H1 (cell line): ENCODE measurements around the gene TARS2. TPM values are rescaled to one million over a fixed set of nuclear protein-coding genes. Genes with fewer than 3 reads are reported as not detected.

ENCODE experiments used
- CTCF ChIA-PET: fragments of 300-600 bp; sonication (Branson Sonifier 250); formaldehyde crosslinking; loops from one replicate; lab custom pipeline; 2021; ENCODE audit not compliant: partially characterized antibody; lab: Charles Lee
- POLR2A ChIA-PET: fragments of 300-600 bp; sonication (Branson Sonifier 250); formaldehyde crosslinking; loops from one replicate; lab custom pipeline; 2021; ENCODE audit warnings: inconsistent platforms; ENCODE audit not compliant: partially characterized antibody; lab: Charles Lee
- DNase-seq, 2 experiments: peaks; one replicate each; pipeline versions ENCODE4 v3.0.0 to v3.0.0-alpha.2; 2010 to 2022; ENCODE audit warnings: low spot score in 2 of 2, low read depth in 1 of 2, mixed read lengths in 1 of 2
- FAIRE-seq: peaks from 2 replicates; lab custom pipeline; 2011; peaks lifted over from hg19 to GRCh38; lab: Jason Lieb, UNC
- H2AFZ ChIP-seq: 2 replicates; pipeline ENCODE4 v1.8.1; 2012; ENCODE audit warnings: low read length, inconsistent platforms
- H2AK5ac ChIP-seq: 2 replicates; pipeline ENCODE4 v1.6.1; 2013; ENCODE audit warnings: low read depth, low read length
- H2BK120ac ChIP-seq: replicated peaks from 2 replicates; pipeline ENCODE3; 2013; ENCODE audit warnings: low read depth, low read length, inconsistent platforms
- H2BK12ac ChIP-seq: 2 replicates; pipeline ENCODE4 v1.6.1; 2013; ENCODE audit warnings: low read depth, low read length
- H2BK15ac ChIP-seq: 2 replicates; pipeline ENCODE4 v1.6.1; 2013; ENCODE audit warnings: low read length
- H2BK20ac ChIP-seq: 2 replicates; pipeline ENCODE4 v1.6.1; 2013; ENCODE audit warnings: low read length
- H2BK5ac ChIP-seq: 2 replicates; pipeline ENCODE4 v1.6.1; 2013; ENCODE audit warnings: low read depth, low read length
- H3K14ac ChIP-seq: 2 replicates; pipeline ENCODE4 v1.6.1; 2013; ENCODE audit warnings: inconsistent platforms; ENCODE audit not compliant: insufficient read length
- H3K18ac ChIP-seq: 2 replicates; pipeline ENCODE4 v1.6.1; 2013; ENCODE audit warnings: low read length; ENCODE audit errors: extremely low read depth
- H3K23ac ChIP-seq: 2 replicates; pipeline ENCODE4 v1.6.1; 2013; ENCODE audit warnings: inconsistent platforms; ENCODE audit not compliant: insufficient read length
- H3K23me2 ChIP-seq: 2 replicates; pipeline ENCODE4 v1.6.1; 2013; ENCODE audit warnings: low read depth, low read length
- H3K27ac ChIP-seq: 2 replicates; pipeline ENCODE4 v1.6.1; 2011; ENCODE audit warnings: low read depth, low read length, inconsistent platforms
- H3K27me3 ChIP-seq, 4 experiments: replicated peaks in 1 of 4; 1 replicate in 1 of 4; 2 replicates in 3 of 4; pipeline versions ENCODE4 v1.6.1 to v1.8.1; 2011 to 2013; ENCODE audit warnings: low read length in 3 of 4, mild to moderate bottlenecking in 3 of 4, inconsistent platforms in 2 of 4, mixed read lengths in 2 of 4, moderate library complexity in 1 of 4; ENCODE audit not compliant: control insufficient read depth in 3 of 4, insufficient read depth in 3 of 4; ENCODE audit errors: extremely low read depth in 1 of 4
- H3K36me3 ChIP-seq, 4 experiments: 2 replicates each; pipeline versions ENCODE4 v1.6.1 to v1.8.1; 2011 to 2013; ENCODE audit warnings: mild to moderate bottlenecking in 4 of 4, low read length in 3 of 4, moderate library complexity in 2 of 4, control low read depth in 1 of 4, inconsistent platforms in 1 of 4; ENCODE audit not compliant: insufficient read depth in 4 of 4, control insufficient read depth in 2 of 4
- H3K4ac ChIP-seq: replicated peaks from 2 replicates; pipeline ENCODE3; 2013; ENCODE audit warnings: low read length, low read depth, mixed read lengths, inconsistent platforms; ENCODE audit not compliant: insufficient read length
- H3K4me1 ChIP-seq, 4 experiments: replicated peaks in 1 of 4; 1 replicate in 1 of 4; 2 replicates in 3 of 4; pipeline versions ENCODE4 v1.6.1 to v1.8.1; 2011 to 2013; ENCODE audit warnings: low read length in 3 of 4, inconsistent platforms in 2 of 4, mixed read lengths in 1 of 4; ENCODE audit not compliant: insufficient read depth in 4 of 4, control insufficient read depth in 3 of 4
- H3K4me2 ChIP-seq, 2 experiments: 2 replicates each; pipeline versions ENCODE4 v1.6.1 to v1.8.1; 2011 to 2013; ENCODE audit warnings: low read depth in 2 of 2, low read length in 2 of 2, control low read depth in 1 of 2, inconsistent platforms in 1 of 2, mild to moderate bottlenecking in 1 of 2; ENCODE audit not compliant: insufficient read depth in 1 of 2
- H3K4me3 ChIP-seq, 4 experiments: fragments of 200-600, 300-600 bp in 1 of 4; sonication (generic), shearing (Covaris generic), sonication (Bioruptor Twin) in 1 of 4; 2 replicates each; pipeline versions ENCODE4 v1.5.1 to v1.8.1; 2011 to 2016; ENCODE audit warnings: low read length in 4 of 4, low read depth in 3 of 4, control low read depth in 2 of 4, inconsistent platforms in 2 of 4, mild to moderate bottlenecking in 2 of 4, mixed read lengths in 1 of 4, moderate library complexity in 1 of 4; ENCODE audit not compliant: insufficient read depth in 2 of 4; ENCODE audit errors: extremely low read depth in 1 of 4
- H3K56ac ChIP-seq: replicated peaks from 2 replicates; pipeline ENCODE3; 2013; ENCODE audit warnings: low read depth, mild to moderate bottlenecking, mixed read lengths, low read length, inconsistent platforms; ENCODE audit not compliant: insufficient read length
- H3K79me1 ChIP-seq: 2 replicates; pipeline ENCODE4 v1.6.1; 2013; ENCODE audit warnings: low read depth, low read length, control low read depth
- H3K79me2 ChIP-seq, 2 experiments: 2 replicates each; pipeline versions ENCODE4 v1.6.1 to v1.8.1; 2012 to 2013; ENCODE audit warnings: low read length in 2 of 2, mild to moderate bottlenecking in 2 of 2, inconsistent platforms in 1 of 2; ENCODE audit not compliant: insufficient read depth in 2 of 2, control insufficient read depth in 1 of 2
- H3K9ac ChIP-seq, 4 experiments: replicated peaks in 1 of 4; 1 replicate in 1 of 4; 2 replicates in 3 of 4; pipeline versions ENCODE4 v1.6.1 to v1.8.1; 2011 to 2013; ENCODE audit warnings: low read depth in 3 of 4, low read length in 3 of 4, control low read depth in 2 of 4, mild to moderate bottlenecking in 2 of 4, moderate library complexity in 2 of 4, inconsistent platforms in 1 of 4; ENCODE audit errors: extremely low read depth in 1 of 4
- H3K9me3 ChIP-seq, 2 experiments: 2 replicates each; pipeline versions ENCODE4 v1.6.1 to v1.8.1; 2012 to 2013; ENCODE audit warnings: mild to moderate bottlenecking in 2 of 2, moderate library complexity in 2 of 2, control low read depth in 1 of 2, inconsistent platforms in 1 of 2, low read depth in 1 of 2, low read length in 1 of 2, mixed read lengths in 1 of 2; ENCODE audit not compliant: insufficient read depth in 2 of 2
- H4K20me1 ChIP-seq, 2 experiments: replicated peaks in 1 of 2; 2 replicates each; pipeline versions ENCODE3 to v1.8.1; 2011 to 2013; ENCODE audit warnings: inconsistent platforms in 2 of 2, low read length in 2 of 2, mild to moderate bottlenecking in 1 of 2; ENCODE audit not compliant: insufficient read depth in 2 of 2, control insufficient read depth in 1 of 2
- H4K5ac ChIP-seq: 2 replicates; pipeline ENCODE4 v1.6.1; 2013; ENCODE audit warnings: low read length, low read depth, mixed read lengths, inconsistent platforms; ENCODE audit not compliant: insufficient read length
- H4K8ac ChIP-seq: 2 replicates; pipeline ENCODE4 v1.8.0; 2013; ENCODE audit warnings: mild to moderate bottlenecking, moderate library complexity, low read length, inconsistent platforms; ENCODE audit not compliant: insufficient read depth; ENCODE audit errors: extremely low read depth
- H4K91ac ChIP-seq: replicated peaks from 2 replicates; pipeline ENCODE3; 2013; ENCODE audit warnings: low read length, mixed read lengths, inconsistent platforms; ENCODE audit not compliant: insufficient read length
- TAF1 ChIP-seq: IDR thresholded peaks from 2 replicates; pipeline ENCODE4 v1.6.1; 2011; ENCODE audit warnings: mild to moderate bottlenecking, low read depth, low read length
- TAF7 ChIP-seq: optimal IDR thresholded peaks from 2 replicates; pipeline ENCODE3; 2011; ENCODE audit warnings: low read depth, mild to moderate bottlenecking, inconsistent platforms, low read length, moderate library complexity, borderline replicate concordance
- WGBS, 2 experiments: shearing (Covaris generic) in 1 of 2; methylation state at CpG; one replicate each; pipeline versions ENCODE4 v1.1.6 to v1.1.7; 2013 to 2015; ENCODE audit warnings: low lambda C conversion rate in 2 of 2, mixed read lengths in 2 of 2, inconsistent platforms in 1 of 2, low coverage in 1 of 2, missing lambda C conversion rate in 1 of 2; ENCODE audit not compliant: insufficient replicate concordance in 2 of 2, insufficient coverage in 1 of 2, insufficient read length in 1 of 2; ENCODE audit errors: extremely low coverage in 1 of 2, missing lambda C conversion rate in 1 of 2; 5-methylcytosine and 5-hydroxymethylcytosine counted together
- polyA plus RNA-seq, 7 experiments: library from polyadenylated mRNA; depleted of rRNA in 3 of 7; stranded (reverse) in 5 of 7; unstranded in 2 of 7; fragments of >200 nt in 5 of 7; fragments of 200-250 nt in 2 of 7; gene quantifications; 1 replicate in 5 of 7; 2 replicates in 1 of 7; 4 replicates in 1 of 7; pipeline versions ENCODE4 v1.2.1 to v1.2.3, GENCODE V29; 2011 to 2013; ENCODE audit warnings: missing spikeins in 2 of 7, mixed read lengths in 2 of 7
- total RNA-seq: library from RNA; stranded (reverse); fragmentation: NEBNext Ultra II Directional; extraction: Animal tissue kit (Norgen Biotek cat#: 25700); gene quantifications from 2 replicates; pipeline ENCODE4 v1.2.1, GENCODE V29; 2021

The TARS2 gene
- total and polyA plus RNA-seq, 2 of the 8 experiments (the other 6 are each of a cell fraction or from before 2014, with no cell fraction given), result 38.9 to 39.1 TPM

GRCh38 chr1:150555971-150556865 is 69.0 kb downstream of the TARS2 start:
- Histone ChIP-seq H3K4me1 (peaks cover 2 to 23% (median 11%) of the 10 kb centered on the region in 4 experiments), H4K8ac (no peak overlapping the region), H2BK15ac (no peak overlapping the region), H2AK5ac (0 out of 2 replicates have a peak overlapping the region, but pooled peaks have one; percentile 29), H4K20me1 (peaks cover 0 to 6% of the 10 kb centered on the region in 2 experiments), H3K23me2 (no peaks in the 10 kb centered on the region; the same call in 1 of the 2 replicates), H3K79me1 (0 out of 2 replicates have a peak, but pooled peaks cover 3% of the 10 kb centered on the region), H3K56ac (no peak overlapping the region), H4K5ac (no peak overlapping the region), H2BK20ac (no peak overlapping the region), H2AFZ (no peak overlapping the region), H3K9me3 (no peaks in the 10 kb centered on the region), H3K27me3 (no peaks in the 10 kb centered on the region; a peak in 1 of 7 replicates), H3K79me2 (0 out of 4 replicates have a peak, but pooled peaks cover 0 to 5% of the 10 kb centered on the region in 2 experiments), H4K91ac (no peak overlapping the region), H3K4ac (no peak overlapping the region), H3K9ac (no peak overlapping the region), H3K18ac (no peak overlapping the region; the same call in 1 of the 2 replicates), H3K4me2 (no peak overlapping the region), H3K14ac (no peak overlapping the region), H2BK5ac (peak overlapping the region; percentile 29; the same call in 1 of the 2 replicates), H3K36me3 (peaks cover 0 to 4% (median 2%) of the 10 kb centered on the region in 4 experiments; a peak in 2 of 8 replicates), H3K4me3 (no peak overlapping the region), H3K23ac (no peak overlapping the region), H3K27ac (no peak overlapping the region), H2BK12ac (peak overlapping the region; percentile 78; the same call in 1 of the 2 replicates), H2BK120ac (no peak overlapping the region)
- WGBS, 2 experiments, result 89% methylated on average over 26 of the region's 26 CpGs; no CpG with 5 or more reads in 1 of the 2 experiments
- POLR2A ChIA-PET, result interaction anchor here (0.9 to 43.7 kb wide), 4 partner anchors 22 to 418 kb away, joined by 4 to 1380 read pairs (median 509); partner anchors contain the start of genes CERS2, ENSA and MCL1
- TF ChIP-seq TAF1 (0 out of 2 replicates have a peak, but pooled peaks have one; percentile 16), TAF7 (no peak)
- FAIRE-seq, result no peak
- CTCF ChIA-PET, result interaction anchor here (0.5 to 13.7 kb wide), 6 partner anchors 13 to 172 kb away, joined by 3 to 210 read pairs (median 4); no protein-coding TSS in a partner anchor
- DNase-seq, result no peak
